A549 (cell line): Measurements from ENCODE around the gene ACTR5. TPM values are rescaled to one million over a fixed set of nuclear protein-coding genes. Genes with fewer than 3 reads are reported as not detected.

Experiments
- ATAC-seq, 2 experiments: fragments of 200-7000 bp in 1 of 2; fragments of >200 bp in 1 of 2; cut with Nextera tagmentation in 1 of 2; cut with Tn5 transposase in 1 of 2; 3 replicates each; pipeline versions ENCODE4 v1.8.0 to v1.9.1; 2018 to 2020; ENCODE audit warnings: mild to moderate bottlenecking in 1 of 2, moderate library complexity in 1 of 2
- CTCF ChIA-PET: fragments of 300-600 bp; sonication (Branson Sonifier 250); formaldehyde crosslinking; extraction: SDS; loops from one replicate; lab custom pipeline; 2021; ENCODE audit warnings: antibody characterized with exemption, inconsistent platforms; lab: Yijun Ruan, JAX
- POLR2A ChIA-PET: fragments of 350-600 bp; formaldehyde crosslinking; extraction: SDS; loops from one replicate; lab custom pipeline; 2021; ENCODE audit warnings: antibody characterized with exemption, inconsistent platforms; lab: Yijun Ruan, JAX
- DNase-seq, 2 experiments: peaks; one replicate each; pipeline versions ENCODE4 v3.0.0 to v3.0.0-alpha.2; 2011 to 2016; ENCODE audit warnings: low read depth in 1 of 2, low spot score in 1 of 2
- FAIRE-seq: peaks from 2 replicates; lab custom pipeline; 2011; peaks lifted over from hg19 to GRCh38; lab: Jason Lieb, UNC
- H3K27ac ChIP-seq, 2 experiments: fragments of >200 bp; sonication (Bioruptor Twin); formaldehyde crosslinking; 3 replicates each; pipeline ENCODE4 v1.5.1; 2016 to 2017
- H3K4me1 ChIP-seq: fragments of >200 bp; sonication (Bioruptor Twin); formaldehyde crosslinking; 3 replicates; pipeline ENCODE4 v1.6.1; 2016
- H3K4me2 ChIP-seq: fragments of >200 bp; sonication (Bioruptor Twin); formaldehyde crosslinking; 3 replicates; pipeline ENCODE4 v1.6.1; 2016
- H3K4me3 ChIP-seq: fragments of >200 bp; sonication (Bioruptor Twin); formaldehyde crosslinking; 3 replicates; pipeline ENCODE4 v1.5.1; 2016
- H3K9me3 ChIP-seq: fragments of >200 bp; sonication (Bioruptor Twin); formaldehyde crosslinking; 3 replicates; pipeline ENCODE4 v1.6.1; 2016
- BHLHE40 ChIP-seq: IDR thresholded peaks from 2 replicates; pipeline ENCODE4 v1.6.1; 2012; ENCODE audit warnings: low read depth, low read length, inconsistent platforms
- CHD2 ChIP-seq: fragments of 150-350 bp; IDR thresholded peaks from 2 replicates; pipeline ENCODE4 v1.6.1; 2014; ENCODE audit warnings: low read length; ENCODE audit not compliant: partially characterized antibody
- EHF ChIP-seq: fragments of 250-450 bp; sonication (Bioruptor Pico); IDR thresholded peaks from 2 replicates; pipeline ENCODE4 v1.5.0; 2020; ENCODE audit warnings: mild to moderate bottlenecking
- EP300 ChIP-seq, 2 experiments: fragments of >200 bp; sonication (Bioruptor Twin); formaldehyde crosslinking; IDR thresholded peaks; 2 replicates in 1 of 2; 3 replicates in 1 of 2; pipeline ENCODE4 v1.6.1; 2016 to 2017
- FOSB ChIP-seq: fragments of 250-450 bp; sonication (Bioruptor Pico); IDR thresholded peaks from 2 replicates; pipeline ENCODE4 v1.5.0; 2020; ENCODE audit warnings: mild to moderate bottlenecking, moderate library complexity
- FOSL2 ChIP-seq, 2 experiments: fragments of 450-650 bp in 1 of 2; fragments of >200 bp in 1 of 2; sonication (Bioruptor Twin) in 1 of 2; formaldehyde crosslinking; IDR thresholded peaks; 2 replicates each; pipeline versions ENCODE4 v1.5.0 to v1.6.1; 2016 to 2020; ENCODE audit warnings: mild to moderate bottlenecking in 1 of 2, moderate library complexity in 1 of 2
- HDAC2 ChIP-seq: fragments of 200-600 bp; sonication (generic); IDR thresholded peaks from 2 replicates; pipeline ENCODE4 v1.6.1; 2016
- HEYL ChIP-seq: fragments of 250-450 bp; sonication (Bioruptor Pico); IDR thresholded peaks from 2 replicates; pipeline ENCODE4 v1.8.0; 2021; ENCODE audit warnings: mild to moderate bottlenecking, moderate library complexity
- HOXB13 ChIP-seq: fragments of 250-450 bp; sonication (Bioruptor Pico); IDR thresholded peaks from 2 replicates; pipeline ENCODE4 v1.5.0; 2020; ENCODE audit warnings: low read depth, mild to moderate bottlenecking, moderate library complexity
- KDM1A ChIP-seq: fragments of 200-600 bp; sonication (generic); IDR thresholded peaks from 2 replicates; pipeline ENCODE4 v1.6.1; 2016; ENCODE audit warnings: low read depth, mild to moderate bottlenecking
- MAFK ChIP-seq: fragments of 450-650 bp; IDR thresholded peaks from 2 replicates; pipeline ENCODE4 v1.6.1; 2014; ENCODE audit not compliant: partially characterized antibody
- MAZ ChIP-seq: fragments of 150-350 bp; IDR thresholded peaks from 2 replicates; pipeline ENCODE4 v1.6.1; 2014; ENCODE audit warnings: antibody characterized with exemption, low read depth, low read length, borderline replicate concordance
- MYC ChIP-seq: IDR thresholded peaks from 2 replicates; pipeline ENCODE4 v1.6.1; 2012; ENCODE audit warnings: mild to moderate bottlenecking, inconsistent platforms, low read length, improper control_type of control experiment, borderline replicate concordance
- NPAS2 ChIP-seq: fragments of 250-450 bp; sonication (Bioruptor Pico); IDR thresholded peaks from 2 replicates; pipeline ENCODE4 v1.8.0; 2022; ENCODE audit warnings: mild to moderate bottlenecking, moderate library complexity, borderline replicate concordance
- POLR2A ChIP-seq: IDR thresholded peaks from 2 replicates; pipeline ENCODE4 v1.6.1; 2012; ENCODE audit warnings: mild to moderate bottlenecking, low read length
- RARB ChIP-seq: fragments of 250-450 bp; sonication (Bioruptor Pico); IDR thresholded peaks from 2 replicates; pipeline ENCODE4 v1.8.0; 2021; ENCODE audit warnings: mild to moderate bottlenecking, moderate library complexity
- RFX5 ChIP-seq: fragments of 450-650 bp; IDR thresholded peaks from 2 replicates; pipeline ENCODE4 v1.7.1; 2014; ENCODE audit warnings: antibody characterized with exemption, mild to moderate bottlenecking, moderate library complexity
- RNF2 ChIP-seq: fragments of 200-600 bp; sonication (generic); IDR thresholded peaks from 2 replicates; pipeline ENCODE4 v1.6.1; 2016; ENCODE audit warnings: low read depth, mild to moderate bottlenecking, antibody characterized with exemption, moderate library complexity, borderline replicate concordance
- SMC3 ChIP-seq: fragments of >200 bp; sonication (Bioruptor Twin); formaldehyde crosslinking; IDR thresholded peaks from 3 replicates; pipeline ENCODE4 v1.6.1; 2018; ENCODE audit warnings: inconsistent platforms
- TP53 ChIP-seq: fragments of 250-450 bp; sonication (Bioruptor Pico); IDR thresholded peaks from 2 replicates; pipeline ENCODE4 v1.5.0; 2021; ENCODE audit warnings: mild to moderate bottlenecking, moderate library complexity
- WGBS: methylation state at CpG from one replicate; pipeline ENCODE4 v1.1.6; 2017; ENCODE audit errors: missing lambda C conversion rate; 5-methylcytosine and 5-hydroxymethylcytosine counted together
- polyA plus RNA-seq, 4 experiments: library from polyadenylated mRNA; depleted of rRNA in 3 of 4; stranded (reverse); fragments of >200 nt; fragmentation: RNase III in 1 of 4; extraction: RNeasy Plus Mini Kit Qiagen cat#74134 plus additional on column Dnase treatment in 1 of 4; gene quantifications; 2 replicates in 3 of 4; 3 replicates in 1 of 4; pipeline ENCODE4 v1.2.3, GENCODE V29; 2011 to 2017
- TF ChIP-seq, protein P1 (sequence below): fragments of 250-450 bp; sonication (Bioruptor Pico); IDR thresholded peaks from 2 replicates; pipeline ENCODE4 v1.5.0; 2021; ENCODE audit warnings: mild to moderate bottlenecking, moderate library complexity, borderline replicate concordance
- TF ChIP-seq, protein P2 (sequence below): IDR thresholded peaks from 2 replicates; pipeline ENCODE4 v1.6.1; 2012
- TF ChIP-seq, protein P3 (sequence below): IDR thresholded peaks from 2 replicates; pipeline ENCODE4 v1.6.1; 2012

ACTR5 gene
- polyA plus RNA-seq, 2 of the 4 experiments (the other 2 are of a cell fraction), result 9.3 to 11.9 TPM

- FAIRE-seq (no peak), DNase-seq (no peak)
- no peak overlapping the region for H3K27ac ChIP-seq
- CTCF ChIA-PET, result interaction anchor here (1.4 to 13.5 kb wide), 4 partner anchors 10 to 38 kb away, joined by 3 to 102 read pairs (median 28); partner anchors contain the start of gene ACTR5
- TF ChIP-seq SMC3 (no peak), FOSB (no peak), FOSL2 (IDR thresholded peaks at IDR 0.05) (no peak), FOSL2 (CRISPR knock-in tag; IDR thresholded peaks at IDR 0.05) (no peak), RARB (no peak), HDAC2 (no peak), RFX5 (no peak), KDM1A (no peak), HOXB13 (CRISPR knock-in tag) (no peak), BHLHE40 (no peak), EP300 (IDR thresholded peaks at IDR 0.05) (no peak), TP53 (no peak), RNF2 (no peak)
- TF ChIP-seq, all 56 proteins: peak for 0
- no peak overlapping the region for H3K4me2 ChIP-seq
- H3K4me3 ChIP-seq, result no peak overlapping the region
- WGBS, result 92% methylated on average over 13 of the region's 13 CpGs
- POLR2A ChIA-PET, result no interaction called here
- ATAC-seq, result no peak
- peaks cover 15% of the 10 kb centered on the region for H3K4me1 ChIP-seq
- H3K9me3 ChIP-seq, result 0 out of 3 replicates have a peak, but pooled peaks cover 3% of the 10 kb centered on the region
Measured at GRCh38 chr20:38769376-38770295, 21.4 kb downstream of the ACTR5 start.

DNA sequence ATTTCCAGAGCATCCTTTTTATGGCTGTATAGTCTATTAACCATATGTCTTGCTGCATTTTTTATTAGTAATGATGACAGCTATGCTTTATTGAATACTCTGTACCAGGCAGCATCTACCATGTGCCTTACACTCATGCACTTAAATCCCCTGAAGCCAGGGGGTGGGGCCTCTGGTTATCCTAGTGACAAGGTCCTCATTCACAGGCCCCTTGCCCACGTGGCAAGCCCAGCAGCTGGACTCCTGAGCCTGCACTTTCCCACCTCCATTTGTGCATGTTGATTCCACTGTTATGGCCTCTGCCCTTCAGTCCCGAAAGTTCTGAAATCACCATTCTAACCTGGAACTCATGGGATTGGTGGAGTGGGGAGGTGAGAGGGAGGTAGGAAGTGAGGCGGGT is 22.3 kb downstream of the ACTR5 start:
- no peak for ATAC-seq
- no peak for FAIRE-seq
- TF ChIP-seq POLR2A (no peak), MAZ (no peak), CHD2 (no peak), MYC (no peak), NPAS2 (no peak), FOSB (no peak), EHF (CRISPR knock-in tag) (no peak), MAFK (no peak), HEYL (no peak), BHLHE40 (no peak)
- TF ChIP-seq, protein P1, sequence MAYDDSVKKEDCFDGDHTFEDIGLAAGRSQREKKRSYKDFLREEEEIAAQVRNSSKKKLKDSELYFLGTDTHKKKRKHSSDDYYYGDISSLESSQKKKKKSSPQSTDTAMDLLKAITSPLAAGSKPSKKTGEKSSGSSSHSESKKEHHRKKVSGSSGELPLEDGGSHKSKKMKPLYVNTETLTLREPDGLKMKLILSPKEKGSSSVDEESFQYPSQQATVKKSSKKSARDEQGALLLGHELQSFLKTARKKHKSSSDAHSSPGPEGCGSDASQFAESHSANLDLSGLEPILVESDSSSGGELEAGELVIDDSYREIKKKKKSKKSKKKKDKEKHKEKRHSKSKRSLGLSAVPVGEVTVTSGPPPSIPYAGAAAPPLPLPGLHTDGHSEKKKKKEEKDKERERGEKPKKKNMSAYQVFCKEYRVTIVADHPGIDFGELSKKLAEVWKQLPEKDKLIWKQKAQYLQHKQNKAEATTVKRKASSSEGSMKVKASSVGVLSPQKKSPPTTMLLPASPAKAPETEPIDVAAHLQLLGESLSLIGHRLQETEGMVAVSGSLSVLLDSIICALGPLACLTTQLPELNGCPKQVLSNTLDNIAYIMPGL (CRISPR knock-in tag), result no peak
- TF ChIP-seq, protein P2, sequence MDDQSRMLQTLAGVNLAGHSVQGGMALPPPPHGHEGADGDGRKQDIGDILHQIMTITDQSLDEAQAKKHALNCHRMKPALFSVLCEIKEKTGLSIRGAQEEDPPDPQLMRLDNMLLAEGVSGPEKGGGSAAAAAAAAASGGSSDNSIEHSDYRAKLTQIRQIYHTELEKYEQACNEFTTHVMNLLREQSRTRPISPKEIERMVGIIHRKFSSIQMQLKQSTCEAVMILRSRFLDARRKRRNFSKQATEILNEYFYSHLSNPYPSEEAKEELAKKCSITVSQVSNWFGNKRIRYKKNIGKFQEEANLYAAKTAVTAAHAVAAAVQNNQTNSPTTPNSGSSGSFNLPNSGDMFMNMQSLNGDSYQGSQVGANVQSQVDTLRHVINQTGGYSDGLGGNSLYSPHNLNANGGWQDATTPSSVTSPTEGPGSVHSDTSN, result no peak
- TF ChIP-seq, protein P3, sequence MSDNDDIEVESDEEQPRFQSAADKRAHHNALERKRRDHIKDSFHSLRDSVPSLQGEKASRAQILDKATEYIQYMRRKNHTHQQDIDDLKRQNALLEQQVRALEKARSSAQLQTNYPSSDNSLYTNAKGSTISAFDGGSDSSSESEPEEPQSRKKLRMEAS, result no peak
- TF ChIP-seq, all 56 proteins: peak for 0
- peaks cover 7% of the 10 kb centered on the region for H3K4me1 ChIP-seq
- POLR2A ChIA-PET, result no interaction called here
- H3K27ac ChIP-seq, result no peak overlapping the region
- H3K9me3 ChIP-seq, result 0 out of 3 replicates have a peak, but pooled peaks cover 3% of the 10 kb centered on the region
- DNase-seq, result no peak
- no peak overlapping the region for H3K4me3 ChIP-seq
- no peak overlapping the region for H3K4me2 ChIP-seq
- WGBS, result 88% methylated on average over 3 of the region's 3 CpGs
- CTCF ChIA-PET, result interaction anchor here (6.7 to 13.5 kb wide), 2 partner anchors 20 kb away, joined by 51 to 102 read pairs; partner anchors contain the start of gene ACTR5
